CD8-positive, alpha-beta memory T cell (primary cell): Measurements from ENCODE around the gene HSPA1A. TPM values are rescaled to one million over a fixed set of nuclear protein-coding genes. Genes with fewer than 3 reads are reported as not detected.
"Not testable (repeated sequence)": the region's sequence is repeated elsewhere in the genome, so short reads cannot be mapped to it uniquely, and the experiment has no call there.

Experiments used
- CTCF ChIA-PET: fragments of 350-600 bp; sonication (Branson Sonifier 250); formaldehyde crosslinking; loops from one replicate; lab custom pipeline; 2021; ENCODE audit warnings: antibody characterized with exemption; lab: Charles Lee
- POLR2A ChIA-PET: fragments of 350-600 bp; sonication (Branson Sonifier 250); formaldehyde crosslinking; loops from one replicate; lab custom pipeline; 2021; ENCODE audit warnings: antibody characterized with exemption; lab: Charles Lee
- DNase-seq, 5 donors: peaks; one replicate each; pipeline versions ENCODE4 v3.0.0 to v3.0.0-alpha.2; 2020 to 2022; ENCODE audit warnings: mixed read lengths in 1 of 5
- H3K27ac ChIP-seq: one replicate; pipeline ENCODE4 v1.7.0; 2013; ENCODE audit warnings: low read depth, mild to moderate bottlenecking, low read length, moderate library complexity
- H3K27me3 ChIP-seq: 2 replicates; pipeline ENCODE4 v1.7.0; 2013; ENCODE audit warnings: low read length, mild to moderate bottlenecking; ENCODE audit not compliant: insufficient read depth, poor library complexity, severe bottlenecking
- H3K36me3 ChIP-seq: 2 replicates; pipeline ENCODE4 v1.7.0; 2013; ENCODE audit warnings: mild to moderate bottlenecking, low read length, moderate library complexity; ENCODE audit not compliant: insufficient read depth
- H3K4me1 ChIP-seq: 2 replicates; pipeline ENCODE4 v1.7.0; 2013; ENCODE audit warnings: mild to moderate bottlenecking, low read length, moderate library complexity; ENCODE audit not compliant: insufficient read depth
- H3K4me3 ChIP-seq: 2 replicates; pipeline ENCODE4 v1.7.0; 2013; ENCODE audit warnings: mild to moderate bottlenecking, low read length
- H3K9me3 ChIP-seq: 2 replicates; pipeline ENCODE4 v1.7.0; 2013; ENCODE audit warnings: mild to moderate bottlenecking, low read length
- H3K27ac Mint-ChIP-seq, 8 donors: one replicate each; pipeline ENCODE4 v1.8.0; 2020 to 2021; ENCODE audit warnings: mixed read lengths in 8 of 8, mild to moderate bottlenecking in 6 of 8, inconsistent platforms in 3 of 8, moderate library complexity in 3 of 8
- H3K27me3 Mint-ChIP-seq, 2 donors: one replicate each; pipeline ENCODE4 v1.8.0; 2020 to 2021; ENCODE audit warnings: mixed read lengths in 2 of 2, mild to moderate bottlenecking in 1 of 2, moderate library complexity in 1 of 2
- H3K36me3 Mint-ChIP-seq, 3 donors: one replicate each; pipeline ENCODE4 v1.8.0; 2020 to 2021; ENCODE audit warnings: mixed read lengths in 3 of 3, inconsistent platforms in 1 of 3, mild to moderate bottlenecking in 1 of 3
- H3K4me1 Mint-ChIP-seq, 3 donors: one replicate each; pipeline ENCODE4 v1.8.0; 2020 to 2021; ENCODE audit warnings: mixed read lengths in 3 of 3, inconsistent platforms in 1 of 3, mild to moderate bottlenecking in 1 of 3
- H3K4me3 Mint-ChIP-seq, 7 donors: one replicate each; pipeline ENCODE4 v1.8.0; 2020 to 2021; ENCODE audit warnings: mixed read lengths in 7 of 7, mild to moderate bottlenecking in 6 of 7, moderate library complexity in 4 of 7, inconsistent platforms in 2 of 7
- H3K9me3 Mint-ChIP-seq, 5 donors: one replicate each; pipeline ENCODE4 v1.8.0; 2020 to 2022; ENCODE audit warnings: mixed read lengths in 5 of 5, mild to moderate bottlenecking in 3 of 5, moderate library complexity in 2 of 5, inconsistent platforms in 1 of 5
- polyA plus RNA-seq: library from polyadenylated mRNA; unstranded; fragments of 300-500 nt; fragmentation: Illumina TruSeq; gene quantifications from one replicate; pipeline ENCODE4 v1.2.3, GENCODE V29; 2021
- total RNA-seq, 2 experiments: library from RNA; stranded (reverse); gene quantifications; one replicate each; pipeline ENCODE4 v1.2.3, GENCODE V29; 2021

Gene HSPA1A
- total and polyA plus RNA-seq, 3 experiments from 2014 or later = 34.1 to 70.1 (median 64.8) TPM

GRCh38 chr6:31823592-31824196, 8.4 kb downstream of the HSPA1A start:
- H3K27me3 ChIP-seq, H3K4me3 ChIP-seq, H3K9me3 Mint-ChIP-seq, H3K36me3 ChIP-seq, DNase-seq, H3K9me3 ChIP-seq, H3K27me3 Mint-ChIP-seq, H3K27ac ChIP-seq: not testable (repeated sequence)
- peak overlapping the region in 3 of 7 donors; percentile 31 to 76 (median 32) for H3K4me3 Mint-ChIP-seq
- H3K27ac Mint-ChIP-seq = peak overlapping the region in 4 of 8 donors; percentile 17 to 68 (median 47)
- H3K4me1 Mint-ChIP-seq = peaks cover 39 to 65% (median 48%) of the 10 kb centered on the region in 3 donors
- H3K36me3 Mint-ChIP-seq = peaks cover 0 to 14% (median 0%) of the 10 kb centered on the region in 3 donors
- POLR2A ChIA-PET = interaction anchor here (1.2 to 1.3 kb wide), 2 partner anchors 8 to 85 kb away, joined by 4 to 5 read pairs; partner anchors contain the start of genes HSPA1A, HSPA1L and MSH5
- H3K4me1 ChIP-seq = peaks cover 39% of the 10 kb centered on the region
- CTCF ChIA-PET = interaction anchor here (0.6 to 2.7 kb wide), 6 partner anchors 86 to 228 kb away, joined by 3 to 7 read pairs (median 3); partner anchors contain the start of genes ABHD16A, DDAH2 and GPANK1

GRCh38 chr6:31825553-31825952, 10.2 kb downstream of the HSPA1A start:
- ChIA-PET POLR2A (interaction anchor here (0.8 kb wide), 1 partner anchor 10 kb away, joined by 5 read pairs; the partner anchor contains the start of genes HSPA1A and HSPA1L), CTCF (interaction anchor here (1.1 to 3.2 kb wide), 3 partner anchors 10 to 96 kb away, joined by 4 to 20 read pairs (median 9); partner anchors contain the start of genes DDAH2, HSPA1A and HSPA1L)
- Histone ChIP-seq H3K36me3 (no peaks in the 10 kb centered on the region), H3K27me3 (no peaks in the 10 kb centered on the region), H3K9me3 (no peaks in the 10 kb centered on the region), H3K4me3 (no peak overlapping the region), H3K27ac (peak overlapping the region; percentile 89), H3K4me1 (peaks cover 28% of the 10 kb centered on the region)
- H3K27me3 Mint-ChIP-seq = peaks cover 0 to 4% of the 10 kb centered on the region in 2 donors
- no peaks in the 10 kb centered on the region for H3K9me3 Mint-ChIP-seq
- H3K27ac Mint-ChIP-seq = peak overlapping the region in 7 of 8 donors; percentile 72 to 99 (median 95)
- peak overlapping the region in 6 of 7 donors; percentile 41 to 97 (median 94) for H3K4me3 Mint-ChIP-seq
- DNase-seq = no peak
- H3K36me3 Mint-ChIP-seq = peaks cover 0 to 16% (median 0%) of the 10 kb centered on the region in 3 donors
- peaks cover 46 to 64% (median 51%) of the 10 kb centered on the region in 3 donors for H3K4me1 Mint-ChIP-seq

DNA sequence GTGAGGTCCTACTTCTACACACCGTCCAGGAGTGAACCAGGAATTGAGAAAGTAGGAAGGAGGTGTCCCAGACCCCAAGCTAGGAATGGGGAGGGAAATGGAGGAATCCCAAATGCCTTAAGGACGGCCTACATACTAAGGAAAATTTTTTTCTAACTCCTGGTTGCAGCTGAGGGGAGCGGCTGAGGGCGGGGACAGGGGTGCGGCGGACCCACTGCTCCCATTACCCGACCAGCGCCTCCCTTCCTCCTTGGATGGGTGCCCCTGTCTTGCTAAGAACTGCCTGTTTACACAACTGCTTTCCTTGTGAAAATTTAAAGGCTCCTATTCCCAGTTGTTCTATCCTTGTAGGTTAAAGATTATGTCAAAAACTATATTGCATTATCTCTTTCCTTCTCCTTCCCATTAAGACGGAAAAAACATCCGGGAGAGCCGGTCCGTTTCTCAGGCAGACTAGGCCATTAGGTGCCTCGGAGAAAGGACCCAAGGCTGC, 11.5 kb downstream of the HSPA1A start:
- peak overlapping the region; percentile 87 to 99 (median 96) for H3K4me3 Mint-ChIP-seq

GRCh38 chr6:31827286-31828079, 12.1 kb downstream of the HSPA1A start, which contains the start of gene HSPA1B:
Gene HSPA1B (plus strand): TSS chr6:31827738. CDS start chr6:31827951, 213 bp downstream.
- Mint-ChIP-seq H3K27me3 (peaks cover 0 to 4% of the 10 kb centered on the region in 2 donors), H3K4me1 (peaks cover 41 to 54% (median 43%) of the 10 kb centered on the region in 3 donors), H3K9me3 (no peaks in the 10 kb centered on the region), H3K36me3 (peaks cover 0 to 13% (median 0%) of the 10 kb centered on the region in 3 donors), H3K4me3 (peak within 1 kb of the TSS; percentile 87 to 99 (median 96)), H3K27ac (peak within 1 kb of the TSS; percentile 94 to 99 (median 96))
- Histone ChIP-seq H3K27ac (peak within 1 kb of the TSS; percentile 89), H3K4me3 (peak within 1 kb of the TSS; percentile 71), H3K9me3 (no peaks in the 10 kb centered on the region), H3K27me3 (no peaks in the 10 kb centered on the region), H3K36me3 (no peaks in the 10 kb centered on the region), H3K4me1 (peaks cover 27% of the 10 kb centered on the region)
- POLR2A ChIA-PET = interaction anchor here (0.8 to 1.7 kb wide), 14 partner anchors 10 to 1212 kb away, joined by 3 to 7 read pairs (median 4); partner anchors contain the start of genes C6orf47, GPANK1, HSPA1A and HSPA1L
- DNase-seq = peak; percentile 69 to 92 (median 81)
- CTCF ChIA-PET = interaction anchor here (0.8 to 3.2 kb wide), 10 partner anchors 10 to 119 kb away, joined by 3 to 20 read pairs (median 4); partner anchors contain the start of genes DDAH2 and LSM2

More for the DNA sequence above, 11.5 kb downstream of the HSPA1A start:
- Histone ChIP-seq H3K9me3 (no peaks in the 10 kb centered on the region), H3K36me3 (no peaks in the 10 kb centered on the region), H3K4me3 (peak overlapping the region; percentile 71), H3K27ac (peak overlapping the region; percentile 89), H3K4me1 (peaks cover 30% of the 10 kb centered on the region), H3K27me3 (no peaks in the 10 kb centered on the region)
- Mint-ChIP-seq H3K9me3 (no peaks in the 10 kb centered on the region), H3K27ac (peak overlapping the region; percentile 94 to 99 (median 96)), H3K4me1 (peaks cover 46 to 61% (median 49%) of the 10 kb centered on the region in 3 donors), H3K27me3 (peaks cover 0 to 4% of the 10 kb centered on the region in 2 donors), H3K36me3 (peaks cover 0 to 16% (median 0%) of the 10 kb centered on the region in 3 donors)
- ChIA-PET POLR2A (interaction anchor here (0.8 to 1.7 kb wide), 15 partner anchors 9 to 250 kb away, joined by 3 to 7 read pairs (median 4); partner anchors contain the start of genes ABHD16A, C6orf47, GPANK1 and HSPA1A), CTCF (interaction anchor here (0.8 to 3.2 kb wide), 14 partner anchors 9 to 144 kb away, joined by 3 to 20 read pairs (median 4); partner anchors contain the start of genes DDAH2 and LSM2)
- DNase-seq = peak in 1 of 5 donors; percentile 64

GRCh38 chr6:31829633-31830283, 14.4 kb downstream of the HSPA1A start:
- Mint-ChIP-seq H3K4me1 (peaks cover 38 to 46% (median 42%) of the 10 kb centered on the region in 3 donors), H3K4me3 (peak overlapping the region; percentile 87 to 97 (median 92)), H3K27me3 (peaks cover 0 to 4% of the 10 kb centered on the region in 2 donors), H3K9me3 (no peaks in the 10 kb centered on the region), H3K27ac (peak overlapping the region; percentile 16 to 96 (median 87)), H3K36me3 (peaks cover 0 to 19% (median 0%) of the 10 kb centered on the region in 3 donors)
- peak in 2 of 5 donors; percentile 51 to 55 for DNase-seq
- Histone ChIP-seq H3K9me3 (no peaks in the 10 kb centered on the region), H3K36me3 (no peaks in the 10 kb centered on the region), H3K4me3 (peak overlapping the region; percentile 76), H3K27ac (peak overlapping the region; percentile 71), H3K4me1 (peaks cover 27% of the 10 kb centered on the region), H3K27me3 (no peaks in the 10 kb centered on the region)
- POLR2A ChIA-PET = interaction anchor here (0.6 to 1.5 kb wide), 10 partner anchors 15 to 1589 kb away, joined by 3 to 8 read pairs (median 6); partner anchors contain the start of genes ABHD16A, DDAH2, HSPA1A and HSPA1L
- CTCF ChIA-PET = interaction anchor here (0.7 to 4.2 kb wide), 40 partner anchors 12 to 1597 kb away, joined by 3 to 71 read pairs (median 4); partner anchors contain the start of genes ATP6V1G2, BAG6, C6orf47 and DDAH2

- no peaks in the 10 kb centered on the region for H3K27me3 ChIP-seq
- CTCF ChIA-PET = interaction anchor here (0.8 to 4.2 kb wide), 23 partner anchors 13 to 285 kb away, joined by 3 to 71 read pairs (median 5); partner anchors contain the start of genes ATP6V1G2, BAG6, DDAH2 and GPANK1
- Mint-ChIP-seq H3K4me3 (peak overlapping the region; percentile 87 to 97 (median 92)), H3K4me1 (peaks cover 41 to 44% (median 42%) of the 10 kb centered on the region in 3 donors), H3K27ac (peak overlapping the region; percentile 78 to 96 (median 88)), H3K36me3 (peaks cover 0 to 26% (median 0%) of the 10 kb centered on the region in 3 donors), H3K9me3 (no peaks in the 10 kb centered on the region), H3K27me3 (peaks cover 0 to 4% of the 10 kb centered on the region in 2 donors)
- H3K4me3 ChIP-seq = peak overlapping the region; percentile 76
- H3K9me3 ChIP-seq = no peaks in the 10 kb centered on the region
- DNase-seq = no peak
- POLR2A ChIA-PET = interaction anchor here (0.7 to 1.5 kb wide), 4 partner anchors 91 to 251 kb away, joined by 3 to 7 read pairs (median 4); partner anchors contain the start of genes ABHD16A, LY6G5C and MSH5
- H3K27ac ChIP-seq = peak overlapping the region; percentile 71
- no peaks in the 10 kb centered on the region for H3K36me3 ChIP-seq
- H3K4me1 ChIP-seq = peaks cover 28% of the 10 kb centered on the region
These were observed 15.6 kb downstream of the HSPA1A start for GRCh38 chr6:31830886-31831335.
